Fibroblast of lung (primary cell): ENCODE results near the gene DEDD2.

Experiments used
- EZH2 ChIP-seq: IDR thresholded peaks from 2 replicates; pipeline ENCODE4 v1.5.1; 2012; ENCODE audit warnings: low read length, control low read depth, mild to moderate bottlenecking; ENCODE audit errors: missing control alignments
- TF ChIP-seq, protein P1 (sequence below), 2 donors: IDR thresholded peaks in 1 of 2; conservative IDR thresholded peaks in 1 of 2; 1 replicate in 1 of 2; 2 replicates in 1 of 2; pipeline ENCODE4 v1.5.1; 2011 to 2012; ENCODE audit warnings: low read length in 2 of 2, control low read depth in 1 of 2, inconsistent platforms in 1 of 2, low read depth in 1 of 2, mild to moderate bottlenecking in 1 of 2

DNA sequence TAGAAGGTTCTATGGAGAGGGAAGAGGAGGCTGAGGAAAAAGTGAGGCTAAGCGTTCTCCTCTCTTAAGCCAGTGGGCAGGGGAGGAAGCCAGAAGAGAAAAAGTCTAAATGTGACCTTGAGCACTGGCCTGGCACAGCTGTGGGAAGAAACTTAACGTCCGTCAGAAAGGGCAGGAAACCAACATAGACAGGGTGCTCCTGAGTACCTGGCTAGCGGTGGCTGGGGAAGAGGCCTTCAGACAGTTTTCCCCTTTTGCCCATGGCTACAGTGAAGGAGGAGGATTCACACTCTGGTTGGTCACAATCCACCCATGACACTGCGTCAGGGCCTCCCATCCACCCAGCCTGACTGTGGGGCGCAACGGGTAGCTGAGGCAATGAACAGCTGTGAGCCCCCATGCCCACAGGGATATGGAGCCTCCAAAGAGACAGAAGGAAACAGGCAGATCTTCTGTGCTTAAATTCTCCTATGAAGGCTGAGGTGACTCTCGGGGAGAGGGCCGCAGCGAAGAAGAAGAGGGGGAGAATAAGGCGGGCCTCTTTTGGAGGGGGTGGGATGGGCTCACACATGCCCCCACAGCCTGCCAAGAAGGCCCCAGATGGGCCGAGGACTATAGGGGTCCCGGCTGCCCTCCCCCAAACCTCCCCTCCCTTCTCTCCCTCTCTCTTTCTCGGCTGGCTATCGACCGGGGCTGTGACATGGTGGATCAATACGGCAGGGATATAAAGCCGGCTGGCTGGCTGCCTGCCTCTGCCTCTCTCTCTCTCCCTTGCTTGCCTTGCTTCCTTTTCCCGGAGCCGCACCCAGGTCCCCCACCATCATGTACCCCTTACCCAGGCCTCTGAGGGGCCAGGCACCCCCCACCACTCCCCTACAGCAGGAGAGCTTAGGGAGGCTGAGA is 65.4 kb downstream of the DEDD2 start:
- TF ChIP-seq EZH2 = peak; percentile 51
- TF ChIP-seq, protein P1, sequence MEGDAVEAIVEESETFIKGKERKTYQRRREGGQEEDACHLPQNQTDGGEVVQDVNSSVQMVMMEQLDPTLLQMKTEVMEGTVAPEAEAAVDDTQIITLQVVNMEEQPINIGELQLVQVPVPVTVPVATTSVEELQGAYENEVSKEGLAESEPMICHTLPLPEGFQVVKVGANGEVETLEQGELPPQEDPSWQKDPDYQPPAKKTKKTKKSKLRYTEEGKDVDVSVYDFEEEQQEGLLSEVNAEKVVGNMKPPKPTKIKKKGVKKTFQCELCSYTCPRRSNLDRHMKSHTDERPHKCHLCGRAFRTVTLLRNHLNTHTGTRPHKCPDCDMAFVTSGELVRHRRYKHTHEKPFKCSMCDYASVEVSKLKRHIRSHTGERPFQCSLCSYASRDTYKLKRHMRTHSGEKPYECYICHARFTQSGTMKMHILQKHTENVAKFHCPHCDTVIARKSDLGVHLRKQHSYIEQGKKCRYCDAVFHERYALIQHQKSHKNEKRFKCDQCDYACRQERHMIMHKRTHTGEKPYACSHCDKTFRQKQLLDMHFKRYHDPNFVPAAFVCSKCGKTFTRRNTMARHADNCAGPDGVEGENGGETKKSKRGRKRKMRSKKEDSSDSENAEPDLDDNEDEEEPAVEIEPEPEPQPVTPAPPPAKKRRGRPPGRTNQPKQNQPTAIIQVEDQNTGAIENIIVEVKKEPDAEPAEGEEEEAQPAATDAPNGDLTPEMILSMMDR (conservative IDR thresholded peaks at IDR 0.05 in 1 of 2, IDR thresholded peaks at IDR 0.05 in 1 of 2; ENCODE audit: low read depth in 1 of 2, low read length in 2 of 2) = no peak
